ENCODE results near the gene WDR62. TPM values are rescaled to one million over a fixed set of nuclear protein-coding genes. Genes with fewer than 3 reads are reported as not detected.

The WDR62 gene
- total RNA-seq, 1 donor from 2014 or later, result 0.26 TPM

DNA sequence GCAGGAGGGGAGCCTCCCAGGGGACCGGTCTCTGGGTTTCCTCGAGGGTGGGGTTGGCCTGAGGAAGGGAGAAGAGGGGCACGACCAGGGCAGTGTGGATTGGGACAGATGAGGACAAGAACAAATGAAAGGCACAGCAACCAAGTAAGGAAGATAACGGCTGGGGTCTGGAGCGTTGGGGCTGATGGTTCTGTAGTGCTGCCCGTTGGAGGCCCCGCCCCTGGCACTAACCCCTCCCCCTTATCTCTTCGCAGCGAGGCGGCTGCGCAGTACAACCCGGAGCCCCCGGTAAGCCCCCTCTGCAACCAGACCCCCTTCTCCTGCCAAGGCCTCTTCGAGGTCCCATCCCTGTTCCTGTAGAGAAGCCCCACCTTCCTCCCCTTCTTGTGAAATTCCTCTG is 87.3 kb downstream of the WDR62 start:
- FAIRE-seq, result no peak
- H3K4me3 ChIP-seq (ENCODE audit: low read depth, low read length), result no peak overlapping the region
- H3K36me3 ChIP-seq (ENCODE audit: control insufficient read depth, insufficient read depth, low read length), result peaks cover 37% of the 10 kb centered on the region

DNA sequence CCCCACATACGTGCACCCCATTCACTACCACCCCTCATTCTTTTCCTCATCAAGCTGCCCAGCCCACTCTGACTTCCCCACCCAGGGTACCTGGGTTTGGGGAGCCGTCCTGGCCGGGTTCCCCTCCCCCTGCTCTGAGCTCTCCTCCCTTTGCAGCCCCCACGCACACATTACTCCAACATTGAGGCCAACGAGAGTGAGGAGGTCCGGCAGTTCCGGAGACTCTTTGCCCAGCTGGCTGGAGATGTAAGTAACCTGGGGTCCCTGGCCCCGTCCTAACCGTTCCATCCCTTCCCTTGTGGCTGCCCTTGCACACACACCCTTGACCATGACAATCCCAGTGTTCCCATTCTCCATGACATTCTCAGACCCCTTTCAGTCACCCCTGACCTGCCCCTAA is 87.8 kb downstream of the WDR62 start:
- H3K27me3 ChIP-seq (ENCODE audit: control insufficient read depth, insufficient read depth, low read length), result no peaks in the 10 kb centered on the region
- no peak for DNase-seq (ENCODE audit: low read depth)
- TF ChIP-seq, protein P1, sequence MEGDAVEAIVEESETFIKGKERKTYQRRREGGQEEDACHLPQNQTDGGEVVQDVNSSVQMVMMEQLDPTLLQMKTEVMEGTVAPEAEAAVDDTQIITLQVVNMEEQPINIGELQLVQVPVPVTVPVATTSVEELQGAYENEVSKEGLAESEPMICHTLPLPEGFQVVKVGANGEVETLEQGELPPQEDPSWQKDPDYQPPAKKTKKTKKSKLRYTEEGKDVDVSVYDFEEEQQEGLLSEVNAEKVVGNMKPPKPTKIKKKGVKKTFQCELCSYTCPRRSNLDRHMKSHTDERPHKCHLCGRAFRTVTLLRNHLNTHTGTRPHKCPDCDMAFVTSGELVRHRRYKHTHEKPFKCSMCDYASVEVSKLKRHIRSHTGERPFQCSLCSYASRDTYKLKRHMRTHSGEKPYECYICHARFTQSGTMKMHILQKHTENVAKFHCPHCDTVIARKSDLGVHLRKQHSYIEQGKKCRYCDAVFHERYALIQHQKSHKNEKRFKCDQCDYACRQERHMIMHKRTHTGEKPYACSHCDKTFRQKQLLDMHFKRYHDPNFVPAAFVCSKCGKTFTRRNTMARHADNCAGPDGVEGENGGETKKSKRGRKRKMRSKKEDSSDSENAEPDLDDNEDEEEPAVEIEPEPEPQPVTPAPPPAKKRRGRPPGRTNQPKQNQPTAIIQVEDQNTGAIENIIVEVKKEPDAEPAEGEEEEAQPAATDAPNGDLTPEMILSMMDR (IDR thresholded peaks at IDR 0.05; ENCODE audit: insufficient read depth, low read length, severe bottlenecking), result no peak
- no peak overlapping the region for H3K4me3 ChIP-seq (ENCODE audit: low read depth, low read length)
- FAIRE-seq, result no peak
- peaks cover 40% of the 10 kb centered on the region for H3K36me3 ChIP-seq (ENCODE audit: control insufficient read depth, insufficient read depth, low read length)

More for the DNA sequence above, 87.3 kb downstream of the WDR62 start:
- TF ChIP-seq, protein P1 (IDR thresholded peaks at IDR 0.05; ENCODE audit: insufficient read depth, low read length, severe bottlenecking), result no peak
- DNase-seq (ENCODE audit: low read depth), result no peak
- H3K27me3 ChIP-seq (ENCODE audit: control insufficient read depth, insufficient read depth, low read length), result no peaks in the 10 kb centered on the region

DNA sequence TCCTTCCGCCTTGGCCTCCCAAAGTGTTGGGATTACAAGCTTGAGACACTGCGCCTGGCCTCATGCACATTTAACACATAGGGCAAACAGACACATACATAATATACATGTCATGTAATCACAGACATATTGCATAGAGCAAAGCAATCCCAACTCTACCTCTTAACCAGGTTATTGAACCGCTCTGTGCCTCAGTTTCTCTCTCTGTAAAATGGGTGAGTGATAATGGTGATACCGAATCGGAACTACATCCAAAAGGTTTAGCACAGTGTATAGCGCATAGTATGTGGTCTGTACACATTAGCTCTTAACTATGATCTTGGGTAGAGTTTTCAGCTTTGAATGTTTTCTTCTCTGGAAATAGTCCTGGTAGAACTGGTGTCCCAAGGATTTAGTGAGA is 89.9 kb downstream of the WDR62 start:
- DNase-seq (ENCODE audit: low read depth), result no peak
- FAIRE-seq, result no peak
- Histone ChIP-seq H3K27me3 (ENCODE audit: control insufficient read depth, insufficient read depth, low read length) (no peaks in the 10 kb centered on the region), H3K4me3 (ENCODE audit: low read depth, low read length) (no peak overlapping the region), H3K36me3 (ENCODE audit: control insufficient read depth, insufficient read depth, low read length) (peaks cover 46% of the 10 kb centered on the region)
- TF ChIP-seq, protein P1 (IDR thresholded peaks at IDR 0.05; ENCODE audit: insufficient read depth, low read length, severe bottlenecking), result no peak

DNA sequence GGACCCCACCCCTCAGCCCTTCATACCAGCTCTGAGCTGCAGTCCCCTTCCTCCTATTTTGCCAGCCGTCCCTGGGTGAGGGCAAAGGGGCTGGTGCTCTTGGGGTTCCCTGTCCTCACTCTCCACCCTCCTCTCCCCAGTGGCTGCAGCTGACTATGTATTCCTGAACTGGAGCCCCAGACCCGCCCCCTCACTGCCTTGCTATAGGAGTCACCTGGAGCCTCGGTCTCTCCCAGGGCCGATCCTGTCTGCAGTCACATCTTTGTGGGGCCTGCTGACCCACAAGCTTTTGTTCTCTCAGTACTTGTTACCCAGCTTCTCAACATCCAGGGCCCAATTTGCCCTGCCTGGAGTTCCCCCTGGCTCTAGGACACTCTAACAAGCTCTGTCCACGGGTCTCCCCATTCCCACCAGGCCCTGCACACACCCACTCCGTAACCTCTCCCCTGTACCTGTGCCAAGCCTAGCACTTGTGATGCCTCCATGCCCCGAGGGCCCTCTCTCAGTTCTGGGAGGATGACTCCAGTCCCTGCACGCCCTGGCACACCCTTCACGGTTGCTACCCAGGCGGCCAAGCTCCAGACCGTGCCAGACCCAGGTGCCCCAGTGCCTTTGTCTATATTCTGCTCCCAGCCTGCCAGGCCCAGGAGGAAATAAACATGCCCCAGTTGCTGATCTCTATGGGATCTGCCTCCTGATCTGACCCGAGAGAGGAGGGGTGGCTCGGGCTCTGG is 95.1 kb downstream of the WDR62 start:
- H3K4me3 ChIP-seq (ENCODE audit: low read depth, low read length), result no peak overlapping the region
- no peaks in the 10 kb centered on the region for H3K27me3 ChIP-seq (ENCODE audit: control insufficient read depth, insufficient read depth, low read length)
- peak; percentile 93 for FAIRE-seq
- peaks cover 34% of the 10 kb centered on the region for H3K36me3 ChIP-seq (ENCODE audit: control insufficient read depth, insufficient read depth, low read length)
- peak; percentile 78 for DNase-seq (ENCODE audit: low read depth)
- TF ChIP-seq, protein P1 (IDR thresholded peaks at IDR 0.05; ENCODE audit: insufficient read depth, low read length, severe bottlenecking), result no peak

DNA sequence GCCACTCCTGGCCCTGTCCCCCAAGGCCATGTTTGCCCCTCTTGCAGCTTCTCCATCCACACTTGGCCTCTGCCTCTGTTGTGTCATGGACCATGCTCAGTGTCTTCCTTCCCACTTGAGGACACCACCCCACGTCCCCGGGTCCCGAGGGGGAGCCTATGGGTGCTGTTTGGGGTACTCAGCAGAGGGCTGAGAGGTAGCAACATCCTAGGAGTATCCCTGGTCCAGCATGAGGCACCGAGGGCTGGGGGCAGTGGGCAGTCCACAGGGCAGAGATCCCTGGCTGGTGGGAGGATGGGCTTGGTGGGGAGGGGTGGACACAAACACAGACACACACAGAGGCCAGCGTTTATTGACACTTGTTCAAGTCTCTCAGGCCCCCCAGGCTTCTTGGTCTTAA is 95.9 kb downstream of the WDR62 start:
- Histone ChIP-seq H3K36me3 (ENCODE audit: control insufficient read depth, insufficient read depth, low read length) (peaks cover 31% of the 10 kb centered on the region), H3K27me3 (ENCODE audit: control insufficient read depth, insufficient read depth, low read length) (no peaks in the 10 kb centered on the region), H3K4me3 (ENCODE audit: low read depth, low read length) (no peak overlapping the region)
- TF ChIP-seq, protein P1 (IDR thresholded peaks at IDR 0.05; ENCODE audit: insufficient read depth, low read length, severe bottlenecking), result no peak
- FAIRE-seq (no peak), DNase-seq (ENCODE audit: low read depth) (no peak)

All from bronchial epithelial cell (primary cell).